HCT116 (cell line): ENCODE measurements around the gene CDAN1. TPM values are rescaled to one million over a fixed set of nuclear protein-coding genes. Genes with fewer than 3 reads are reported as not detected.
"Not testable (repeated sequence)": the region's sequence is repeated elsewhere in the genome, so short reads cannot be mapped to it uniquely, and the experiment has no call there.

Experiments
- ATAC-seq: fragments of 200-7000 bp; cut with Tn5 transposase; 2 replicates; pipeline ENCODE4 v1.9.1; 2020; ENCODE audit warnings: mild to moderate bottlenecking, moderate library complexity
- BruUV-seq: library from RNA; stranded (reverse); fragments of 400-500 nt; replicated peaks from 2 replicates; lab custom pipeline; 2021; lab: Mats Ljungman, UMichigan
- CTCF ChIA-PET: fragments of 300-600 bp; sonication (Branson Sonifier 250); formaldehyde crosslinking; loops from one replicate; lab custom pipeline; 2021; ENCODE audit warnings: antibody characterized with exemption; lab: Charles Lee
- POLR2A ChIA-PET: fragments of 300-600, 350-600 bp; sonication (Branson Sonifier 250); formaldehyde crosslinking; loops from one replicate; lab custom pipeline; 2021; ENCODE audit warnings: antibody characterized with exemption; lab: Charles Lee
- RAD21 ChIA-PET, 2 experiments: fragments of 300-600 bp; sonication (Branson Sonifier 250); formaldehyde crosslinking; loops; one replicate each; lab custom pipeline; 2023; ENCODE audit warnings: low total read pairs in 2 of 2; ENCODE audit not compliant: uncharacterized antibody in 2 of 2, unreplicated experiment in 2 of 2, low non-redundant PET in 1 of 2; lab: Charles Lee
- DNase-seq: peaks from one replicate; pipeline ENCODE4 v3.0.0-alpha.2; 2010; ENCODE audit warnings: low read depth, low spot score
- H2AFZ ChIP-seq: fragments of 200-600 bp; shearing (Covaris generic), sonication (generic); 2 replicates; pipeline ENCODE4 v1.6.1; 2017; ENCODE audit warnings: low read depth, mixed run types, mixed read lengths, antibody characterized with exemption, low read length; ENCODE audit not compliant: poor library complexity, severe bottlenecking
- H3K27ac ChIP-seq: 2 replicates; pipeline ENCODE4 v1.5.1; 2012; ENCODE audit warnings: low read depth, low read length
- H3K27me3 ChIP-seq: fragments of 200-600 bp; sonication (generic); 2 replicates; pipeline ENCODE4 v1.6.1; 2016; ENCODE audit warnings: mixed run types, low read length, mixed read lengths; ENCODE audit not compliant: insufficient read depth
- H3K36me3 ChIP-seq, 2 experiments: fragments of 200-500 bp in 1 of 2; fragments of 200-600 bp in 1 of 2; sonication (Bioruptor generic) in 1 of 2; sonication (generic) in 1 of 2; 2 replicates each; pipeline versions ENCODE4 v1.5.1 to v1.6.1; 2014 to 2016; ENCODE audit warnings: low read length in 2 of 2, inconsistent platforms in 1 of 2, mixed read lengths in 1 of 2, mixed run types in 1 of 2; ENCODE audit not compliant: insufficient read depth in 2 of 2, control insufficient read depth in 1 of 2
- H3K4me1 ChIP-seq, 2 experiments: fragments of 200-600 bp in 1 of 2; sonication (generic) in 1 of 2; 2 replicates each; pipeline versions ENCODE4 v1.5.1 to v1.6.1; 2012 to 2017; ENCODE audit warnings: low read length in 2 of 2, inconsistent platforms in 1 of 2, mild to moderate bottlenecking in 1 of 2, mixed read lengths in 1 of 2, mixed run types in 1 of 2, moderate library complexity in 1 of 2; ENCODE audit not compliant: insufficient read depth in 2 of 2, control insufficient read depth in 1 of 2
- H3K4me2 ChIP-seq: fragments of 200-600 bp; sonication (generic); 2 replicates; pipeline ENCODE4 v1.6.1; 2017; ENCODE audit warnings: mixed run types, low read length, mixed read lengths
- H3K4me3 ChIP-seq, 2 experiments: fragments of 200-600 bp in 1 of 2; sonication (generic) in 1 of 2; replicated peaks in 1 of 2; 2 replicates each; pipeline ENCODE4 v1.5.1; 2011 to 2016; ENCODE audit warnings: low read length in 2 of 2, control low read depth in 1 of 2, low read depth in 1 of 2, mild to moderate bottlenecking in 1 of 2, mixed read lengths in 1 of 2, mixed run types in 1 of 2
- H3K79me2 ChIP-seq: fragments of 200-600 bp; sonication (generic); 2 replicates; pipeline ENCODE4 v1.6.1; 2017; ENCODE audit warnings: mild to moderate bottlenecking, mixed run types, low read length, moderate library complexity, mixed read lengths; ENCODE audit not compliant: insufficient read depth
- H3K9ac ChIP-seq: fragments of 200-600 bp; sonication (generic); 2 replicates; pipeline ENCODE4 v1.6.1; 2016; ENCODE audit warnings: low read length, mixed read lengths
- H3K9me2 ChIP-seq: fragments of 200-600 bp; sonication (generic), shearing (Covaris generic); 2 replicates; pipeline ENCODE4 v1.6.1; 2017; ENCODE audit warnings: mixed run types, mild to moderate bottlenecking, moderate library complexity; ENCODE audit not compliant: insufficient read depth
- H3K9me3 ChIP-seq, 2 experiments: fragments of 200-500 bp in 1 of 2; fragments of 200-600 bp in 1 of 2; sonication (Bioruptor generic) in 1 of 2; sonication (generic) in 1 of 2; 2 replicates each; pipeline ENCODE4 v1.6.1; 2014 to 2017; ENCODE audit warnings: low read length in 2 of 2, mixed read lengths in 2 of 2, inconsistent platforms in 1 of 2, low read depth in 1 of 2, mild to moderate bottlenecking in 1 of 2, mixed run types in 1 of 2, moderate library complexity in 1 of 2; ENCODE audit not compliant: control insufficient read depth in 1 of 2, insufficient read depth in 1 of 2
- H4K20me1 ChIP-seq: fragments of 200-600 bp; sonication (generic), shearing (Covaris generic); 2 replicates; pipeline ENCODE4 v1.6.1; 2017; ENCODE audit warnings: mixed run types, mild to moderate bottlenecking, moderate library complexity; ENCODE audit not compliant: insufficient read depth
- EZH2 ChIP-seq: fragments of 200-600 bp; sonication (generic); IDR thresholded peaks from 2 replicates; pipeline ENCODE4 v1.6.1; 2017; ENCODE audit warnings: antibody characterized with exemption, mixed run types
- FOSL1 ChIP-seq: IDR thresholded peaks from 2 replicates; pipeline ENCODE4 v1.6.1; 2012; ENCODE audit warnings: low read depth
- YY1 ChIP-seq: IDR thresholded peaks from 2 replicates; pipeline ENCODE4 v1.6.1; 2011; ENCODE audit warnings: low read length, low read depth, moderate library complexity, mild to moderate bottlenecking; ENCODE audit not compliant: insufficient replicate concordance; ENCODE audit errors: extremely low read depth
- ZFX ChIP-seq: fragments of 450-650 bp; IDR thresholded peaks from 2 replicates; pipeline ENCODE4 v1.6.1; 2017
- intact Hi-C: fragments of 100-400 bp; cut with micrococcal nuclease; formaldehyde crosslinking; loops from 2 replicates; pipeline ENCODE4 v1.10.0; 2022
- total RNA-seq: library from RNA; stranded (reverse); gene quantifications from one replicate; pipeline ENCODE4 v1.2.1, GENCODE V29; 2021; ENCODE audit not compliant: unreplicated experiment
- TF ChIP-seq, protein P1 (sequence below): IDR thresholded peaks from 2 replicates; pipeline ENCODE4 v1.6.1; 2012

The CDAN1 gene
- total RNA-seq, 1 experiment from 2014 or later: 22.4 TPM

DNA sequence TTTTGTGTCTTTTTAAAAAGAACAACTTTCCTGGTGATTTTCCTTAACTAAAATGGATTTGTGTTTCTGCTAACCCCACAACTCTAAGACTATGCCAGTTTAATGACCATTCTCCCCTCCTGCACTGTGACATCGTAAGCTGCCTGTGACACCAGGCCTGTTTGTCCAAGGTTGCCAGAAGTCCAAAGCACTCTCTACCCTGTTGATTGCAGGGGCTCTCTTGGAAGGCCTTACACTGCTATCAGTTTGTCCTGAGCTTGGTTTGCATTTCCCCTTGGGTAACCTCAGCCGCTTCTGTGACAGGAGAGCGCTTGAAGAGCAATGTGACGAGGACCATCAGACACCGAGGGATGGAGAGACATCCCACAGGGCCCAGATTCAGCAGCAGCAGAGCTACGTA lies 55.8 kb downstream of the CDAN1 start:
- H3K4me1 ChIP-seq: peaks cover 0 to 10% of the 10 kb centered on the region in 2 experiments; a peak in 2 of 4 replicates
- TF ChIP-seq ZFX (no peak), FOSL1 (no peak), YY1 (no peak), EZH2 (no peak)
- TF ChIP-seq, protein P1, sequence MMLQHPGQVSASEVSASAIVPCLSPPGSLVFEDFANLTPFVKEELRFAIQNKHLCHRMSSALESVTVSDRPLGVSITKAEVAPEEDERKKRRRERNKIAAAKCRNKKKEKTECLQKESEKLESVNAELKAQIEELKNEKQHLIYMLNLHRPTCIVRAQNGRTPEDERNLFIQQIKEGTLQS: no peak
- intact Hi-C loops: no loop called here
- RAD21 ChIA-PET: no interaction called here
- H3K4me3 ChIP-seq: no peak overlapping the region
- POLR2A ChIA-PET: no interaction called here
- no peak for DNase-seq
- no peak overlapping the region for H3K9ac ChIP-seq
- H3K9me3 ChIP-seq: no peaks in the 10 kb centered on the region
- ATAC-seq: no peak
- no TSS peak for BruUV-seq
- no peaks in the 10 kb centered on the region for H3K79me2 ChIP-seq
- peaks cover 2 to 4% of the 10 kb centered on the region in 2 experiments; a peak in 1 of 4 replicates for H3K36me3 ChIP-seq
- no peak overlapping the region for H3K4me2 ChIP-seq
- CTCF ChIA-PET: no interaction called here
- H2AFZ ChIP-seq: no peak overlapping the region
- no peaks in the 10 kb centered on the region for H3K9me2 ChIP-seq
- H4K20me1 ChIP-seq: no peaks in the 10 kb centered on the region
- no peak overlapping the region for H3K27ac ChIP-seq
- no peaks in the 10 kb centered on the region for H3K27me3 ChIP-seq

- H3K27me3 ChIP-seq, H4K20me1 ChIP-seq, H3K9me3 ChIP-seq, BruUV-seq, H3K79me2 ChIP-seq, RAD21 ChIA-PET, H3K9me2 ChIP-seq, H3K4me3 ChIP-seq, CTCF ChIA-PET, H3K27ac ChIP-seq, H3K36me3 ChIP-seq, H2AFZ ChIP-seq, intact Hi-C loops, POLR2A ChIA-PET, H3K9ac ChIP-seq: not testable (repeated sequence)
- ATAC-seq (peak; percentile 81), DNase-seq (peak; percentile 16)
- Histone ChIP-seq H3K4me1 (peaks cover 0 to 10% of the 10 kb centered on the region in 2 experiments; a peak in 2 of 4 replicates), H3K4me2 (peak overlapping the region; percentile 11; the same call in 1 of the 2 replicates)
Observed at GRCh38 chr15:42680142-42680482, 56.8 kb downstream of the CDAN1 start.
